Keratinocyte (primary cell): ENCODE data around the gene KANSL2. TPM values are rescaled to one million over a fixed set of nuclear protein-coding genes. Genes with fewer than 3 reads are reported as not detected.

ENCODE experiments used
- DNase-seq: peaks from one replicate; pipeline ENCODE4 v3.0.0-alpha.2; 2011; ENCODE audit warnings: low read depth, missing footprints, low spot score
- FAIRE-seq: peaks from 2 replicates; lab custom pipeline; 2011; peaks lifted over from hg19 to GRCh38; lab: Jason Lieb, UNC
- H2AFZ ChIP-seq: 2 replicates; pipeline ENCODE4 v1.6.0; 2012; ENCODE audit warnings: low read length, control low read depth, inconsistent platforms; ENCODE audit not compliant: control insufficient read depth
- H3K27ac ChIP-seq: 2 replicates; pipeline ENCODE4 v1.5.1; 2011; ENCODE audit warnings: low read length; ENCODE audit not compliant: control insufficient read depth, insufficient read depth
- H3K27me3 ChIP-seq: 3 replicates; pipeline ENCODE4 v1.6.0; 2011; ENCODE audit warnings: low read length; ENCODE audit not compliant: control insufficient read depth, insufficient read depth; ENCODE audit errors: extremely low read depth
- H3K36me3 ChIP-seq, 2 experiments: 2 replicates in 1 of 2; 3 replicates in 1 of 2; pipeline ENCODE4 v1.5.1; 2011; ENCODE audit warnings: low read length in 2 of 2, mild to moderate bottlenecking in 1 of 2; ENCODE audit not compliant: control insufficient read depth in 2 of 2, insufficient read depth in 2 of 2; ENCODE audit errors: extremely low read depth in 1 of 2
- H3K4me1 ChIP-seq: 3 replicates; pipeline ENCODE4 v1.5.1; 2011; ENCODE audit warnings: low read length; ENCODE audit not compliant: control insufficient read depth, insufficient read depth; ENCODE audit errors: extremely low read depth
- H3K4me2 ChIP-seq: 3 replicates; pipeline ENCODE4 v1.6.0; 2011; ENCODE audit warnings: low read depth, low read length; ENCODE audit not compliant: control insufficient read depth, insufficient read depth; ENCODE audit errors: extremely low read depth
- H3K4me3 ChIP-seq, 3 experiments: fragments of 200-600 bp in 1 of 3; sonication (generic) in 1 of 3; 2 replicates in 2 of 3; 3 replicates in 1 of 3; pipeline ENCODE4 v1.5.1; 2011 to 2016; ENCODE audit warnings: low read length in 3 of 3, mild to moderate bottlenecking in 3 of 3, control low read depth in 2 of 3, inconsistent platforms in 1 of 3, low read depth in 1 of 3, mixed read lengths in 1 of 3, mixed run types in 1 of 3, moderate library complexity in 1 of 3; ENCODE audit not compliant: control insufficient read depth in 2 of 3, insufficient read depth in 2 of 3; ENCODE audit errors: extremely low read depth in 1 of 3
- H3K79me2 ChIP-seq: 2 replicates; pipeline ENCODE4 v1.6.0; 2012; ENCODE audit warnings: low read length; ENCODE audit not compliant: control insufficient read depth, insufficient read depth
- H3K9ac ChIP-seq: 3 replicates; pipeline ENCODE4 v1.6.0; 2011; ENCODE audit warnings: low read length; ENCODE audit not compliant: control insufficient read depth, insufficient read depth; ENCODE audit errors: extremely low read depth
- H3K9me1 ChIP-seq: 3 replicates; pipeline ENCODE4 v1.6.0; 2011; ENCODE audit warnings: low read length; ENCODE audit not compliant: control insufficient read depth, insufficient read depth; ENCODE audit errors: extremely low read depth
- H3K9me3 ChIP-seq: 2 replicates; pipeline ENCODE4 v1.5.1; 2012; ENCODE audit warnings: low read depth, low read length; ENCODE audit not compliant: control insufficient read depth
- H4K20me1 ChIP-seq: 3 replicates; pipeline ENCODE4 v1.6.0; 2011; ENCODE audit warnings: low read length; ENCODE audit not compliant: control insufficient read depth, insufficient read depth; ENCODE audit errors: extremely low read depth
- CTCF ChIP-seq, 3 experiments: IDR thresholded peaks in 1 of 3; conservative IDR thresholded peaks in 1 of 3; optimal IDR thresholded peaks in 1 of 3; 2 replicates in 2 of 3; 3 replicates in 1 of 3; pipeline versions ENCODE3 to v1.5.1; 2011; ENCODE audit warnings: low read length in 3 of 3, mild to moderate bottlenecking in 3 of 3, moderate library complexity in 2 of 3, control low read depth in 1 of 3, inconsistent platforms in 1 of 3; ENCODE audit not compliant: insufficient read depth in 2 of 3; ENCODE audit errors: extremely low read depth in 1 of 3
- EZH2 ChIP-seq: IDR thresholded peaks from one replicate; pipeline ENCODE4 v1.6.1; 2012; ENCODE audit warnings: inconsistent platforms, mild to moderate bottlenecking, low read length, moderate library complexity
- dilution Hi-C: fragments of 300-500 bp; cut with MboI; formaldehyde crosslinking; loops from one replicate; pipeline ENCODE4 v1.7.0; 2020; ENCODE audit warnings: low sequenced_read_pairs; ENCODE audit not compliant: extremely low pct_ligation_motif_present
- polyA plus RNA-seq, 5 experiments: library from polyadenylated mRNA; depleted of rRNA in 3 of 5; stranded (reverse) in 3 of 5; stranded (forward) in 1 of 5; unstranded in 1 of 5; fragments of >200 nt; gene quantifications; 1 replicate in 1 of 5; 2 replicates in 3 of 5; 3 replicates in 1 of 5; pipeline versions ENCODE4 v1.2.1 to v1.2.3, GENCODE V29; 2011 to 2012; ENCODE audit warnings: missing spikeins in 2 of 5, low read depth in 1 of 5, low replicate concordance in 1 of 5

Gene KANSL2
- polyA plus RNA-seq, 1 donor (not counting 4 experiments of a cell fraction or from before 2014, with no cell fraction given): 37.8 TPM

GRCh38 chr12:48688836-48689235 is 6.8 kb upstream of the KANSL2 start:
- TF ChIP-seq EZH2 (no peak), CTCF (optimal IDR thresholded peaks at IDR 0.05 in 1 of 3, IDR thresholded peaks at IDR 0.05 in 1 of 3, conservative IDR thresholded peaks at IDR 0.05 in 1 of 3; ENCODE audit: extremely low read depth in 1 of 3, insufficient read depth in 2 of 3, low read length in 3 of 3) (no peak)
- H3K4me1 ChIP-seq: no peaks in the 10 kb centered on the region
- H2AFZ ChIP-seq: no peak overlapping the region
- H3K79me2 ChIP-seq: peaks cover 14% of the 10 kb centered on the region
- H3K4me2 ChIP-seq: no peak overlapping the region
- H3K4me3 ChIP-seq: no peak overlapping the region
- no peaks in the 10 kb centered on the region for H3K27me3 ChIP-seq
- H3K9ac ChIP-seq: no peak overlapping the region
- DNase-seq (no peak), FAIRE-seq (no peak)
- peaks cover 14 to 17% of the 10 kb centered on the region in 2 experiments for H3K36me3 ChIP-seq
- dilution Hi-C loops: no loop called here
- no peak overlapping the region for H3K27ac ChIP-seq
- H4K20me1 ChIP-seq: peaks cover 3% of the 10 kb centered on the region
- H3K9me3 ChIP-seq: no peaks in the 10 kb centered on the region
- no peaks in the 10 kb centered on the region for H3K9me1 ChIP-seq

- H3K79me2 ChIP-seq: peaks cover 8% of the 10 kb centered on the region
- H3K36me3 ChIP-seq: peaks cover 5 to 7% of the 10 kb centered on the region in 2 experiments
- no peaks in the 10 kb centered on the region for H3K9me3 ChIP-seq
- H3K9me1 ChIP-seq: no peaks in the 10 kb centered on the region
- no peak overlapping the region for H3K4me3 ChIP-seq
- H3K4me2 ChIP-seq: no peak overlapping the region
- H3K9ac ChIP-seq: no peak overlapping the region
- TF ChIP-seq EZH2 (no peak), CTCF (optimal IDR thresholded peaks at IDR 0.05 in 1 of 3, IDR thresholded peaks at IDR 0.05 in 1 of 3, conservative IDR thresholded peaks at IDR 0.05 in 1 of 3; ENCODE audit: extremely low read depth in 1 of 3, insufficient read depth in 2 of 3, low read length in 3 of 3) (no peak)
- H3K4me1 ChIP-seq: no peaks in the 10 kb centered on the region
- H4K20me1 ChIP-seq: no peaks in the 10 kb centered on the region
- no peaks in the 10 kb centered on the region for H3K27me3 ChIP-seq
- H2AFZ ChIP-seq: no peak overlapping the region
- H3K27ac ChIP-seq: no peak overlapping the region
- DNase-seq (no peak), FAIRE-seq (no peak)
- dilution Hi-C loops: no loop called here
These were observed 5.6 kb upstream of the KANSL2 start for GRCh38 chr12:48687592-48687991.
